DND-41 (cell line): Measurements from ENCODE around the gene C10orf90.

Experiments used
- CTCF ChIP-seq: IDR thresholded peaks from 2 replicates; pipeline ENCODE4 v1.5.1; 2012; ENCODE audit warnings: borderline replicate concordance, low read length, moderate library complexity, mild to moderate bottlenecking; ENCODE audit not compliant: poor library complexity, severe bottlenecking; ENCODE audit errors: extremely low read depth
- EZH2 ChIP-seq: IDR thresholded peaks from 3 replicates; pipeline ENCODE4 v1.6.1; 2012; ENCODE audit warnings: borderline replicate concordance, low read depth, mild to moderate bottlenecking, moderate library complexity, low read length, inconsistent platforms; ENCODE audit not compliant: severe bottlenecking

DNA sequence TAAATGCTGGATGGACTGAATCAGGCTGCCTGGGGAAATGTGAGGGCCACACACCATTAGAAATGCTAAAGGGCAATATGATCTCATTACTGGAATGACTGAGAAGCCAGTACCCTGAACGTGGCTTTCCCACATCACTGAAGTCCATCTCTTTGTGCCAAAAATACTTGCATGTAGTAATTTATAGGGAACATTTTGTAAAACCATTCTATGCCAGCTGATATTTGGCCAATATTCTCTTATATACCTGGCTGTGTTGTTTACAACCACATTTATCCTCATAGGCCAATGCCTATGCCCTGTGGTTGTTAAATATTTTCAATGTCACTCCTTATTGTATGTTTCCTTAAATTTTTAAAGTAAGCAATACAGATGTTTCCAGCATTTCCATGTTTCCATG lies 111.6 kb downstream of the C10orf90 start:
- no peak for TF ChIP-seq EZH2
- TF ChIP-seq CTCF, result no peak
